ENCODE measurements around the gene ATP5F1B.

The ATP5F1B gene

DNA sequence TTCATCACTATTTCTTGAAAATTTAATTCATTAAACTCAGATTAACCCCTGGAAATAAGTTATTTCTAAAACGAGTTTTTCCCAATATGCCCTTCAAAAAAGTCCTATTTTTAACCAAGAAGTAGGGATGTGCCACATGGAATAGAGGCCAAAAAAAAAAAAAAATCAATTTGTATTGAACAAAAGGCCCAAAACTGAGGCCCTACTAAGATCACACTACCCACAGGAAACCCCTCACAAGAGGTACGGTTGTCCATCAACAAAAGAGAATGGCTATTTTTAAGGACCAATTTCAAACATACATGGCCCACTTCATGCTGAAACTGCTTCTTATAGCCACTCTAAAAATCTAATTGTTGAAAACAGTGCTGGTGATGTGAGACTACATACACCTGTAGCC lies 8.2 kb downstream of the ATP5F1B start:
- DNase-seq (ENCODE audit: low read depth in 1 of 2, low spot score in 1 of 2) = no peak
- no peak for TF ChIP-seq GABPA (IDR thresholded peaks at IDR 0.05; ENCODE audit: low read depth)
- H3K4me3 ChIP-seq (replicated peaks; ENCODE audit: insufficient read depth, low read length) = no peak overlapping the region
- peak overlapping the region; percentile 74 for H3K27ac ChIP-seq (replicated peaks)
- no peaks in the 10 kb centered on the region for H3K27me3 ChIP-seq (ENCODE audit: insufficient read depth, poor library complexity, severe bottlenecking)

DNA sequence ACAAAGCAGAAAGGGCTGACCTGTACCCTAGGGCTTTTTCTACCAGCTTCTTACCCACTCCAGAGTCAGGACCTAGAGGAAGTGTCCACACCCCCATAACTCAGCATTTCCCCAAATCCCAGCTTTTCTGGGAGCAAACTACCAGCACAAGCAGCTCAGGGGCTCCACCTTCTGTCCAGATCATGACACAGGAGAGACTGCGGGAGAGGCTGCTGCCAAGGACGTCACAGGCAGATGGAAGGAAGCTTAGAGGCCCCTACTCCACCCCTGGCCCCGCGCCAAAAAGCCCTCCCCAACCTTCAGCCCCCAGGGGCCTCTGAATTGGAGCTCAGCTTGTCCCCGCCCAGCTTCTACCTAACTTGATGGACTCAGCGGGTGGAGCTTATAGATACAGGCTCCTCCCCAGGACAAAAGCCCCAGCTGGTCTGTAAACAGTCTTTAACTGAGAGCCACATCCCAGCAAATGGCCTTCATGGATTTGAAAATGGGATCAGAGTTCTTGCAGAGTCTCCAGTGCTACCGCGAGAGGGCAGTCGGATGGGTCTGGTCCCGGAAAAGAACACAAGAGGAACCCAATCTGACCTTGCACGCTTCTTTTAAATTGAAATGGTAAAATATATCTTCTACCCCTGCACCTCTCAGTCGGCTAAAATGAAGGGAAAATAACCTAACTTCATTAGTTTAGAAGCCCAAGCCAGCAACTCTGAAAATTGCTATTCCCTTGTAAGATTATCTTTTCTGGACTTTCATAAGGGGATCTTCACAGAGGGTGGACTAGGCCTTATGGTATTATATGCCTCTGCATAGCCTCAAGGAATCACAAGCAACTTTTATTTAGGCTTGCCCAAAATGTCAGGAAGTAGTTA lies 8.9 kb downstream of the ATP5F1B start:
- Histone ChIP-seq H3K27me3 (ENCODE audit: insufficient read depth, poor library complexity, severe bottlenecking) (no peaks in the 10 kb centered on the region), H3K27ac (replicated peaks) (peak overlapping the region; percentile 74), H3K4me3 (replicated peaks; ENCODE audit: insufficient read depth, low read length) (peak overlapping the region; percentile 77)
- TF ChIP-seq POLR2AphosphoS5 (IDR thresholded peaks at IDR 0.05; ENCODE audit: low read depth) (peak; percentile 88), SPI1 (IDR thresholded peaks at IDR 0.05; ENCODE audit: borderline replicate concordance, low read depth) (peak; percentile 32; the same call in 1 of the 2 replicates)
- TF ChIP-seq, protein P1, sequence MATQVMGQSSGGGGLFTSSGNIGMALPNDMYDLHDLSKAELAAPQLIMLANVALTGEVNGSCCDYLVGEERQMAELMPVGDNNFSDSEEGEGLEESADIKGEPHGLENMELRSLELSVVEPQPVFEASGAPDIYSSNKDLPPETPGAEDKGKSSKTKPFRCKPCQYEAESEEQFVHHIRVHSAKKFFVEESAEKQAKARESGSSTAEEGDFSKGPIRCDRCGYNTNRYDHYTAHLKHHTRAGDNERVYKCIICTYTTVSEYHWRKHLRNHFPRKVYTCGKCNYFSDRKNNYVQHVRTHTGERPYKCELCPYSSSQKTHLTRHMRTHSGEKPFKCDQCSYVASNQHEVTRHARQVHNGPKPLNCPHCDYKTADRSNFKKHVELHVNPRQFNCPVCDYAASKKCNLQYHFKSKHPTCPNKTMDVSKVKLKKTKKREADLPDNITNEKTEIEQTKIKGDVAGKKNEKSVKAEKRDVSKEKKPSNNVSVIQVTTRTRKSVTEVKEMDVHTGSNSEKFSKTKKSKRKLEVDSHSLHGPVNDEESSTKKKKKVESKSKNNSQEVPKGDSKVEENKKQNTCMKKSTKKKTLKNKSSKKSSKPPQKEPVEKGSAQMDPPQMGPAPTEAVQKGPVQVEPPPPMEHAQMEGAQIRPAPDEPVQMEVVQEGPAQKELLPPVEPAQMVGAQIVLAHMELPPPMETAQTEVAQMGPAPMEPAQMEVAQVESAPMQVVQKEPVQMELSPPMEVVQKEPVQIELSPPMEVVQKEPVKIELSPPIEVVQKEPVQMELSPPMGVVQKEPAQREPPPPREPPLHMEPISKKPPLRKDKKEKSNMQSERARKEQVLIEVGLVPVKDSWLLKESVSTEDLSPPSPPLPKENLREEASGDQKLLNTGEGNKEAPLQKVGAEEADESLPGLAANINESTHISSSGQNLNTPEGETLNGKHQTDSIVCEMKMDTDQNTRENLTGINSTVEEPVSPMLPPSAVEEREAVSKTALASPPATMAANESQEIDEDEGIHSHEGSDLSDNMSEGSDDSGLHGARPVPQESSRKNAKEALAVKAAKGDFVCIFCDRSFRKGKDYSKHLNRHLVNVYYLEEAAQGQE (IDR thresholded peaks at IDR 0.05; ENCODE audit: insufficient replicate concordance, low read depth) = no peak
- TF ChIP-seq, protein P2, sequence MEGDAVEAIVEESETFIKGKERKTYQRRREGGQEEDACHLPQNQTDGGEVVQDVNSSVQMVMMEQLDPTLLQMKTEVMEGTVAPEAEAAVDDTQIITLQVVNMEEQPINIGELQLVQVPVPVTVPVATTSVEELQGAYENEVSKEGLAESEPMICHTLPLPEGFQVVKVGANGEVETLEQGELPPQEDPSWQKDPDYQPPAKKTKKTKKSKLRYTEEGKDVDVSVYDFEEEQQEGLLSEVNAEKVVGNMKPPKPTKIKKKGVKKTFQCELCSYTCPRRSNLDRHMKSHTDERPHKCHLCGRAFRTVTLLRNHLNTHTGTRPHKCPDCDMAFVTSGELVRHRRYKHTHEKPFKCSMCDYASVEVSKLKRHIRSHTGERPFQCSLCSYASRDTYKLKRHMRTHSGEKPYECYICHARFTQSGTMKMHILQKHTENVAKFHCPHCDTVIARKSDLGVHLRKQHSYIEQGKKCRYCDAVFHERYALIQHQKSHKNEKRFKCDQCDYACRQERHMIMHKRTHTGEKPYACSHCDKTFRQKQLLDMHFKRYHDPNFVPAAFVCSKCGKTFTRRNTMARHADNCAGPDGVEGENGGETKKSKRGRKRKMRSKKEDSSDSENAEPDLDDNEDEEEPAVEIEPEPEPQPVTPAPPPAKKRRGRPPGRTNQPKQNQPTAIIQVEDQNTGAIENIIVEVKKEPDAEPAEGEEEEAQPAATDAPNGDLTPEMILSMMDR (IDR thresholded peaks at IDR 0.05; ENCODE audit: insufficient read depth, low read length) = peak; percentile 79
- DNase-seq (ENCODE audit: low read depth in 1 of 2, low spot score in 1 of 2) = peak; percentile 94 to 99

DNA sequence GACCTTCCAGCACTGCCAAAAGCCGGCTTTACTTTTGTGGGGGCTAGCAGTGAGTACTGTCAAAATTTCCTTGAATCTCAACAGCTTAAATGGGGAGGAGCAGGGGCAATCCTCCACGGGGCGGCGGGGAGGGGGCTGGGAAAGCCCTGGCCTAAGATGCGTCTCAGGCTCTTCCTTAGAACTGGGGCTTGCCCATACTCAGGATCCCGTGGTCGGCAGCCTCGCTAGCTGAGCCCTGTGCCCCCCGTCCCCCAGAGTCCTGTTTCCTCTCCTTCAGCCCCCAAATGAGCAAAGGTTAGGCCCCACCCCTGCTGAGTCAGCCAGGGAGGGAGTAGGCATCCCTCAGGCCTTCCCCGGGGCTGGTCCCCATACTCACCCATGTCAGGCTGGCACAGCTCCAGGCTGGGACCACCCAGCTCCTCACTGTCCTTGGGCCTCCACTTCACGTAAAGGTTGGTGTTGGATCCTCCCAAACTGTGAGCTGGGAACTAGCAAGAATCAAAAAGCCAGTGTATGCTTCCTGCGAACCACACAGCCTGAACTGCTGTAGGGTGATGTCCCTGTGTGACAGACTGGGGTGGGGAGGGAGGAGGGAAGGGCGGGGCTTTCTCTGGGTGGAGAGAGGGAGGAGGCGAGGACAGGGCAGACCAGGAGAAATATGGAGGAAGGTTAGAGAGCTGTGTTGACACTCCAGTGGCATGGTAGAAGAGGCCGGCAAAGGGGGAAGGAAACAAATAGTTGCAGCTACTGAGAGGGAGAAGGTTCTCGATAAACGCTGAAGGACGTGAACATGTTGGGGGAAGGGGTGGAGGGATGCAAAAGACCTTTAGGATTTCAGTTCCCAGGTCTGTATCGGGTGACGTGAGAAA lies 9.7 kb downstream of the ATP5F1B start:
- no peak for TF ChIP-seq SPI1 (IDR thresholded peaks at IDR 0.05; ENCODE audit: borderline replicate concordance, low read depth)
- TF ChIP-seq POLR2AphosphoS5 (IDR thresholded peaks at IDR 0.05; ENCODE audit: low read depth) = no peak
- no peaks in the 10 kb centered on the region for H3K27me3 ChIP-seq (ENCODE audit: insufficient read depth, poor library complexity, severe bottlenecking)
- peak in 1 of 2 experiments; percentile 96 for DNase-seq (ENCODE audit: low read depth in 1 of 2, low spot score in 1 of 2)
- H3K4me3 ChIP-seq (replicated peaks; ENCODE audit: insufficient read depth, low read length) = peak overlapping the region; percentile 77
- peak overlapping the region; percentile 74 for H3K27ac ChIP-seq (replicated peaks)

DNA sequence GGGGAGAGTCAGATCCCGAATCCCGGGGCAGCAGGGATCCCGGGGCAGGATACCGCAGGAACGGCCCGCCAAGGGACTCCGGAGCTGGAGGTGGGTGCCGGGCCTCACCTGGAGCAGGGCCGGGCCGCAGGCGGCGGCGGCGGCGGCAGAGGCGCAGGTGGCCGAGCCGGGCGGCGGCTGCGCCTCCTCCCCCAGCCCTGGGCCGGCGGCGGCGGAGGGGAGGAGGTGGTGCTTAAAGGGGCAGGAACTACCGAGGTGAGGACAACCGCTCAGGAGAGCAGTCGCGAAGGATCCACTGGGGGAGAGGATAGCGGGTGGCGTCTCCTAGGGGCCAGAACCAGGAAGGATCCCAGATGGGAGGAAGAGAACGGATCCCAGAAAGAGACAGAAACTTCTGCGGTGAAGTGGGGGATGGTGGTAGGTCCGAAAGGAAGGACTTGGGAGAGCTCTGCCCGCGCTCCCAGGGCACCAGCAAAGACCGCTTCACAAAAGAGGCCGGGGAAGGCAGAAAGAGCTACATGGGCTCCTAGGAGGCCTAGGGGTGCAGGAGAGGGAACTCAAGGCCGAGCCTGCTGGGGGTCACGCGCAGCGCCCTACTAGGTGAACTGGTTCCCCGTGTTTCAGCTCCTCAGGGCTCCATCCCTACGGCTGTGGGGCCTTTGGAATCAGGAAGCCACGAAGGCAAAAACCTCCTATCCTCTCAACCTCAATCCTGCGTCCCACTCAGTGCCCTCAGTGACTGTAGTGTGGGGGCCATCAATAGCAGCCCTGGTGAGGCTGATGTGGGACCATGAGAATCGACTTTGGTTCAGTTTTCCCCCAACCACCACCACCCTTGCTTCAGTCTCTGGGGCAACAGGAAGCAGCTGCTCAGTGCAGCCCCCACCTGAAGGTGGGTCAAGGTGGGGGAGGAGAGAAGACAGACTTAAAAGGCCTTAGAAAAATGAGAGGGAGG lies 10.7 kb downstream of the ATP5F1B start:
- DNase-seq (ENCODE audit: low read depth in 1 of 2, low spot score in 1 of 2) = peak; percentile 80 to 83
- Histone ChIP-seq H3K27me3 (ENCODE audit: insufficient read depth, poor library complexity, severe bottlenecking) (no peaks in the 10 kb centered on the region), H3K4me3 (replicated peaks; ENCODE audit: insufficient read depth, low read length) (peak overlapping the region; percentile 77), H3K27ac (replicated peaks) (peak overlapping the region; percentile 74)
- TF ChIP-seq, protein P2 (IDR thresholded peaks at IDR 0.05; ENCODE audit: insufficient read depth, low read length) = peak; percentile 0
- TF ChIP-seq, protein P1 (IDR thresholded peaks at IDR 0.05; ENCODE audit: insufficient replicate concordance, low read depth) = no peak
- TF ChIP-seq GABPA (IDR thresholded peaks at IDR 0.05; ENCODE audit: low read depth) (no peak), POLR2AphosphoS5 (IDR thresholded peaks at IDR 0.05; ENCODE audit: low read depth) (0 out of 2 replicates have a peak, but pooled peaks have one; percentile 28)

Measured in HL-60 (cell line).